K562 (cell line): ENCODE results near the gene SIRT7. TPM values are rescaled to one million over a fixed set of nuclear protein-coding genes. Genes with fewer than 3 reads are reported as not detected.

ENCODE experiments used
- CREB1 ChIP-seq, 2 experiments: sonication (generic) in 1 of 2; formaldehyde crosslinking in 1 of 2; IDR thresholded peaks; 2 replicates each; pipeline versions ENCODE4 v1.6.1 to v1.8.0; 2012 to 2022; ENCODE audit warnings: inconsistent platforms in 1 of 2, mild to moderate bottlenecking in 1 of 2, missing genetic modification reagents in 1 of 2, moderate library complexity in 1 of 2
- ELK1 ChIP-seq: sonication (generic); formaldehyde crosslinking; IDR thresholded peaks from 2 replicates; pipeline ENCODE4 v1.8.1; 2022; ENCODE audit warnings: missing genetic modification reagents
- EP400 ChIP-seq: fragments of 450-650 bp; IDR thresholded peaks from 2 replicates; pipeline ENCODE4 v1.6.1; 2017; ENCODE audit warnings: antibody characterized with exemption, mild to moderate bottlenecking, moderate library complexity
- MAX ChIP-seq: sonication (generic); formaldehyde crosslinking; IDR thresholded peaks from 2 replicates; pipeline ENCODE4 v1.9.0; 2022; ENCODE audit warnings: mild to moderate bottlenecking, missing genetic modification reagents
- NEUROD1 ChIP-seq: fragments of 150-350 bp; IDR thresholded peaks from 2 replicates; pipeline ENCODE4 v1.6.1; 2014; ENCODE audit warnings: borderline replicate concordance, low read length, low read depth; ENCODE audit not compliant: partially characterized antibody
- RCOR1 ChIP-seq, 2 experiments: IDR thresholded peaks; 2 replicates each; pipeline ENCODE4 v1.6.1; 2012; ENCODE audit warnings: low read depth in 2 of 2, low read length in 2 of 2, borderline replicate concordance in 1 of 2, improper control_type of control experiment in 1 of 2
- REST ChIP-seq, 2 experiments: fragments of 450-650 bp; formaldehyde crosslinking in 1 of 2; IDR thresholded peaks; 2 replicates each; pipeline versions ENCODE4 v1.4.0 to v1.6.1; 2014 to 2020; ENCODE audit warnings: mild to moderate bottlenecking in 2 of 2, borderline replicate concordance in 1 of 2, low read depth in 1 of 2
- SRSF3 ChIP-seq: fragments of 200-400 bp; formaldehyde crosslinking; IDR thresholded peaks from 2 replicates; pipeline ENCODE4 v1.6.1; 2016; ENCODE audit warnings: mild to moderate bottlenecking, low read length, moderate library complexity; ENCODE audit not compliant: insufficient read depth
- STAT6 ChIP-seq: sonication (generic); formaldehyde crosslinking; IDR thresholded peaks from 2 replicates; pipeline ENCODE4 v1.8.1; 2023; ENCODE audit warnings: mild to moderate bottlenecking, missing genetic modification reagents
- SUPT5H ChIP-seq: fragments of 450-650 bp; IDR thresholded peaks from 2 replicates; pipeline ENCODE4 v1.6.1; 2016
- ZBTB7A ChIP-seq: IDR thresholded peaks from 2 replicates; pipeline ENCODE4 v1.6.1; 2011; ENCODE audit warnings: low read depth, mild to moderate bottlenecking, low read length, moderate library complexity, borderline replicate concordance; ENCODE audit not compliant: control insufficient read depth
- polyA plus RNA-seq, 8 experiments: library from polyadenylated mRNA; depleted of rRNA in 4 of 8; stranded (reverse) in 5 of 8; unstranded in 3 of 8; fragments of >200 nt; fragmentation: Nextera tagmentation in 2 of 8; fragmentation: Illumina TruSeq in 1 of 8; extraction: Ambion mirVana in 2 of 8; extraction: Trizol in 1 of 8; gene quantifications; 2 replicates each; pipeline versions ENCODE4 v1.2.1 to v1.2.3, GENCODE V29; 2011 to 2014; ENCODE audit warnings: inconsistent platforms in 1 of 8, missing spikeins in 1 of 8
- total RNA-seq, 7 experiments: library from RNA; depleted of rRNA in 6 of 7; stranded (reverse); fragments of >200 nt in 6 of 7; fragmentation: Illumina TruSeq in 2 of 7; extraction: Trizol in 2 of 7; gene quantifications; 2 replicates each; pipeline versions ENCODE4 v1.2.1 to v1.2.3, GENCODE V29; 2011 to 2021; ENCODE audit warnings: low replicate concordance in 1 of 7

Gene SIRT7
- total and polyA plus RNA-seq, 9 of the 15 experiments (the other 6 are each of a cell fraction or from before 2014, with no cell fraction given): 1.6 to 54.8 (median 20.3) TPM

GRCh38 chr17:81912441-81913309 lies 5.3 kb downstream of the SIRT7 start (continued):
- TF ChIP-seq SRSF3 (no peak), RCOR1 (IDR thresholded peaks at IDR 0.05; ENCODE audit: borderline replicate concordance in 1 of 2, low read depth in 2 of 2, low read length in 2 of 2) (peak in 1 of 2 experiments; percentile 59; a peak in 1 of 4 replicates), SUPT5H (no peak), NEUROD1 (no peak), ZBTB7A (peak; percentile 84), REST (IDR thresholded peaks at IDR 0.05; ENCODE audit: borderline replicate concordance) (peak; percentile 57; the same call in 1 of the 2 replicates), REST (CRISPR knock-in tag; IDR thresholded peaks at IDR 0.05; ENCODE audit: low read depth) (no peak), MAX (peak; percentile 89), ELK1 (CRISPR knock-in tag) (no peak), STAT6 (CRISPR knock-in tag) (0 out of 2 replicates have a peak, but pooled peaks have one; percentile 54), CREB1 (IDR thresholded peaks at IDR 0.05) (no peak), CREB1 (CRISPR knock-in tag; IDR thresholded peaks at IDR 0.05) (0 out of 2 replicates have a peak, but pooled peaks have one; percentile 35), EP400 (peak; percentile 29)
